HEK293 (cell line): Measurements from ENCODE around the gene MGST2.

ENCODE experiments used
- CTCF ChIA-PET: fragments of 350-600 bp; formaldehyde crosslinking; extraction: SDS; loops from one replicate; lab custom pipeline; 2021; ENCODE audit warnings: antibody characterized with exemption; lab: Yijun Ruan, JAX
- POLR2A ChIA-PET: fragments of 300-600 bp; formaldehyde crosslinking; extraction: SDS; loops from one replicate; lab custom pipeline; 2020; ENCODE audit warnings: antibody characterized with exemption, inconsistent platforms; lab: Yijun Ruan, JAX
- H3K27ac ChIP-seq: fragments of 200-500 bp; sonication (Bioruptor generic); 2 replicates; pipeline ENCODE4 v1.5.1; 2014; ENCODE audit warnings: low read depth, low read length, control low read depth, inconsistent platforms; ENCODE audit errors: extremely low read depth
- H3K36me3 ChIP-seq, 2 experiments: fragments of 200-500 bp in 1 of 2; sonication (Bioruptor generic) in 1 of 2; 1 replicate in 1 of 2; 2 replicates in 1 of 2; pipeline ENCODE4 v1.5.1; 2014 to 2017; ENCODE audit warnings: inconsistent platforms in 2 of 2, low read length in 2 of 2; ENCODE audit not compliant: control insufficient read depth in 2 of 2, insufficient read depth in 1 of 2
- H3K4me1 ChIP-seq: fragments of 200-500 bp; sonication (Bioruptor generic); 2 replicates; pipeline ENCODE4 v1.5.1; 2014; ENCODE audit warnings: mild to moderate bottlenecking, low read length, inconsistent platforms; ENCODE audit not compliant: control insufficient read depth, insufficient read depth
- H3K4me3 ChIP-seq: 2 replicates; pipeline ENCODE4 v1.5.1; 2011; ENCODE audit warnings: low read depth, mild to moderate bottlenecking, control low read depth, low read length, moderate library complexity
- H3K9me3 ChIP-seq: fragments of 200-500 bp; sonication (Bioruptor generic); 2 replicates; pipeline ENCODE4 v1.5.1; 2014; ENCODE audit warnings: low read depth, low read length, inconsistent platforms; ENCODE audit not compliant: control insufficient read depth, insufficient read depth
- BCL11B ChIP-seq: fragments of 450-650 bp; formaldehyde crosslinking; IDR thresholded peaks from 2 replicates; pipeline ENCODE4 v1.5.1; 2016; ENCODE audit warnings: low read depth, missing biosample characterization, missing genetic modification characterization
- GFI1B ChIP-seq: fragments of 450-650 bp; formaldehyde crosslinking; IDR thresholded peaks from 2 replicates; pipeline ENCODE4 v1.5.1; 2016; ENCODE audit warnings: missing biosample characterization, missing genetic modification characterization
- GLI4 ChIP-seq: fragments of 450-650 bp; formaldehyde crosslinking; IDR thresholded peaks from 2 replicates; pipeline ENCODE4 v1.5.1; 2016; ENCODE audit warnings: missing biosample characterization, missing genetic modification characterization
- PATZ1 ChIP-seq: fragments of 450-650 bp; formaldehyde crosslinking; IDR thresholded peaks from 2 replicates; pipeline ENCODE4 v1.5.1; 2016; ENCODE audit warnings: missing biosample characterization, missing genetic modification characterization
- REPIN1 ChIP-seq: fragments of 450-650 bp; formaldehyde crosslinking; IDR thresholded peaks from 2 replicates; pipeline ENCODE4 v1.5.1; 2017; ENCODE audit warnings: missing biosample characterization, missing genetic modification characterization, low read depth
- ZBTB11 ChIP-seq: fragments of 450-650 bp; formaldehyde crosslinking; conservative IDR thresholded peaks from 2 replicates; pipeline ENCODE4 v1.5.1; 2016; ENCODE audit warnings: low read depth, missing biosample characterization, missing genetic modification characterization
- ZBTB6 ChIP-seq: fragments of 450-650 bp; formaldehyde crosslinking; IDR thresholded peaks from 2 replicates; pipeline ENCODE4 v1.5.1; 2017; ENCODE audit warnings: missing biosample characterization, missing genetic modification characterization
- ZNF138 ChIP-seq: fragments of 450-650 bp; formaldehyde crosslinking; IDR thresholded peaks from 2 replicates; pipeline ENCODE4 v1.5.1; 2016; ENCODE audit warnings: missing biosample characterization, missing genetic modification characterization, borderline replicate concordance
- ZNF18 ChIP-seq: fragments of 450-650 bp; formaldehyde crosslinking; IDR thresholded peaks from 2 replicates; pipeline ENCODE4 v1.5.1; 2016; ENCODE audit warnings: missing biosample characterization, missing genetic modification characterization
- ZNF398 ChIP-seq: fragments of 450-650 bp; formaldehyde crosslinking; IDR thresholded peaks from 2 replicates; pipeline ENCODE4 v1.5.1; 2017; ENCODE audit warnings: missing biosample characterization, missing genetic modification characterization
- ZNF423 ChIP-seq: fragments of 450-650 bp; formaldehyde crosslinking; IDR thresholded peaks from 2 replicates; pipeline ENCODE4 v1.5.1; 2016; ENCODE audit warnings: missing biosample characterization, missing genetic modification characterization
- ZNF501 ChIP-seq: fragments of 450-650 bp; formaldehyde crosslinking; IDR thresholded peaks from 2 replicates; pipeline ENCODE4 v1.5.1; 2016; ENCODE audit warnings: missing biosample characterization, missing genetic modification characterization
- ZNF513 ChIP-seq: fragments of 450-650 bp; IDR thresholded peaks from 2 replicates; pipeline ENCODE4 v1.5.1; 2018; ENCODE audit warnings: missing biosample characterization, missing genetic modification characterization
- ZNF548 ChIP-seq: fragments of 450-650 bp; formaldehyde crosslinking; IDR thresholded peaks from 2 replicates; pipeline ENCODE4 v1.5.1; 2016; ENCODE audit warnings: missing biosample characterization, missing genetic modification characterization
- ZNF660 ChIP-seq: fragments of 450-650 bp; IDR thresholded peaks from 2 replicates; pipeline ENCODE4 v1.5.1; 2018; ENCODE audit warnings: missing biosample characterization, mild to moderate bottlenecking, missing genetic modification characterization
- ZNF677 ChIP-seq: fragments of 450-650 bp; IDR thresholded peaks from 2 replicates; pipeline ENCODE4 v1.5.0; 2018; ENCODE audit warnings: missing biosample characterization, mild to moderate bottlenecking, missing genetic modification characterization, moderate library complexity
- ZSCAN16 ChIP-seq: fragments of 450-650 bp; formaldehyde crosslinking; IDR thresholded peaks from 2 replicates; pipeline ENCODE4 v1.5.1; 2016; ENCODE audit warnings: missing biosample characterization, missing genetic modification characterization
- ZSCAN18 ChIP-seq: fragments of 450-650 bp; formaldehyde crosslinking; IDR thresholded peaks from 2 replicates; pipeline ENCODE4 v1.5.1; 2016; ENCODE audit warnings: missing biosample characterization, missing genetic modification characterization

The MGST2 gene

GRCh38 chr4:139629436-139630125, 36.0 kb upstream of the MGST2 start:
- CTCF ChIA-PET: interaction anchor here (0.6 kb wide), 2 partner anchors 32 to 103 kb away, joined by 4 to 7 read pairs; no protein-coding TSS in a partner anchor
- TF ChIP-seq ZBTB11 (tag by site-specific recombination) (no peak), GLI4 (tag by site-specific recombination) (no peak), ZNF138 (tag by site-specific recombination) (no peak), ZNF513 (tag by site-specific recombination) (no peak), ZNF501 (tag by site-specific recombination) (no peak), ZNF18 (tag by site-specific recombination) (no peak), REPIN1 (tag by site-specific recombination) (no peak), ZSCAN18 (no peak), ZSCAN16 (tag by site-specific recombination) (no peak), ZNF423 (tag by site-specific recombination) (no peak), ZNF660 (tag by site-specific recombination) (no peak), ZNF677 (tag by site-specific recombination) (no peak), ZBTB6 (no peak), ZNF398 (no peak), GFI1B (tag by site-specific recombination) (no peak), BCL11B (no peak), ZNF548 (tag by site-specific recombination) (no peak), PATZ1 (tag by site-specific recombination) (no peak)
- H3K9me3 ChIP-seq: no peaks in the 10 kb centered on the region
- no peaks in the 10 kb centered on the region for H3K4me1 ChIP-seq
- no peaks in the 10 kb centered on the region for H3K36me3 ChIP-seq
- H3K27ac ChIP-seq: no peak overlapping the region
- POLR2A ChIA-PET: no interaction called here
- H3K4me3 ChIP-seq: no peak overlapping the region
